Hematopoietic multipotent progenitor cell treated with erythropoietin and hydrocortisone succinate and interleukin-3 and kit ligand, for 4 days (in vitro differentiated cells): Measurements from ENCODE around the gene STK33.

Source experiments
- DNase-seq: peaks from one replicate; pipeline ENCODE4 v3.0.0-alpha.2; 2015

STK33 gene

GRCh38 chr11:8408151-8408941 is 185.7 kb downstream of the STK33 start:
- no peak for DNase-seq

- DNase-seq = peak; percentile 22
Measured at GRCh38 chr11:8403310-8403709, 190.7 kb downstream of the STK33 start.

GRCh38 chr11:8392886-8393285 is 201.1 kb downstream of the STK33 start:
- no peak for DNase-seq

- no peak for DNase-seq
Measured at GRCh38 chr11:8392166-8392565, 201.9 kb downstream of the STK33 start.

GRCh38 chr11:8390851-8391612 is 203.0 kb downstream of the STK33 start:
- DNase-seq = no peak

GRCh38 chr11:8389029-8389996 is 204.7 kb downstream of the STK33 start:
- peak; percentile 15 for DNase-seq

- DNase-seq = no peak
Measured at GRCh38 chr11:8387693-8388092, 206.3 kb downstream of the STK33 start.

- no peak for DNase-seq
Measured at GRCh38 chr11:8387141-8387540, 206.9 kb downstream of the STK33 start.

- no peak for DNase-seq
Measured at GRCh38 chr11:8386134-8386864, 207.7 kb downstream of the STK33 start.

- peak; percentile 73 for DNase-seq
Measured at GRCh38 chr11:8384199-8384821, 209.7 kb downstream of the STK33 start.

- DNase-seq = no peak
Measured at GRCh38 chr11:8383627-8384026, 210.4 kb downstream of the STK33 start.

GRCh38 chr11:8383227-8383626 is 210.8 kb downstream of the STK33 start:
- DNase-seq = no peak

GRCh38 chr11:8382436-8383053 is 211.5 kb downstream of the STK33 start:
- no peak for DNase-seq

- DNase-seq = no peak
Measured at GRCh38 chr11:8381871-8382396, 212.1 kb downstream of the STK33 start.

- no peak for DNase-seq
Measured at GRCh38 chr11:8381343-8381742, 212.7 kb downstream of the STK33 start.

GRCh38 chr11:8375932-8376331 is 218.1 kb downstream of the STK33 start:
- no peak for DNase-seq

- DNase-seq = no peak
Measured at GRCh38 chr11:8375460-8375859, 218.6 kb downstream of the STK33 start.

- no peak for DNase-seq
Measured at GRCh38 chr11:8374716-8375115, 219.3 kb downstream of the STK33 start.

GRCh38 chr11:8373519-8374432 is 220.3 kb downstream of the STK33 start:
- DNase-seq = no peak
